Bladder microvascular endothelial cell (primary cell): Measurements from ENCODE around the gene DIRAS2. TPM values are rescaled to one million over a fixed set of nuclear protein-coding genes. Genes with fewer than 3 reads are reported as not detected.

Experiments used
- total RNA-seq: library from RNA; depleted of rRNA; stranded (reverse); fragments of >200 nt; gene quantifications from 2 replicates; pipeline ENCODE4 v1.2.3, GENCODE V29; 2014

Gene DIRAS2, protein sequence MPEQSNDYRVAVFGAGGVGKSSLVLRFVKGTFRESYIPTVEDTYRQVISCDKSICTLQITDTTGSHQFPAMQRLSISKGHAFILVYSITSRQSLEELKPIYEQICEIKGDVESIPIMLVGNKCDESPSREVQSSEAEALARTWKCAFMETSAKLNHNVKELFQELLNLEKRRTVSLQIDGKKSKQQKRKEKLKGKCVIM
- 0.13 TPM in 1 of 2 replicates, not detected in the other for total RNA-seq

GRCh38 chr9:90642570-90643539 is at the start of gene DIRAS2:
TSS of gene DIRAS2 (minus strand) at chr9:90642824. CDS start at chr9:90613827, 28,997 bp downstream.

Other genes starting within 250 kb of the DIRAS2 start
- gene SYK, start 159.0 kb upstream of the DIRAS2 start, total RNA-seq, result not detected in 2 replicates